Stimulated activated CD4-positive, alpha-beta T cell treated with anti-CD3 and anti-CD28 coated beads, Interleukin-12 subunit alpha, Interleukin-12 subunit beta, amount 100 ng/mL, for 24 hours (primary cell): ENCODE measurements around the gene KCNK16.

ENCODE experiments used
- DNase-seq, 2 experiments: peaks; one replicate each; pipeline ENCODE4 v3.0.0-alpha.2; 2020; ENCODE audit warnings: low read depth in 2 of 2

The KCNK16 gene

GRCh38 chr6:39276379-39276995, 46.0 kb downstream of the KCNK16 start:
- DNase-seq, result no peak

- no peak for DNase-seq
Measured at GRCh38 chr6:39274903-39275302, 47.6 kb downstream of the KCNK16 start.

GRCh38 chr6:39274471-39274870, 48.0 kb downstream of the KCNK16 start:
- DNase-seq, result no peak

- no peak for DNase-seq
Measured at GRCh38 chr6:39273406-39273821, 49.1 kb downstream of the KCNK16 start.

GRCh38 chr6:39269961-39270360, 52.5 kb downstream of the KCNK16 start:
- DNase-seq, result no peak

GRCh38 chr6:39268721-39269120, 53.8 kb downstream of the KCNK16 start:
- DNase-seq, result no peak

- DNase-seq, result no peak
Measured at GRCh38 chr6:39268171-39268570, 54.3 kb downstream of the KCNK16 start.

GRCh38 chr6:39266782-39267355, 55.6 kb downstream of the KCNK16 start:
- no peak for DNase-seq

GRCh38 chr6:39266375-39266774, 56.1 kb downstream of the KCNK16 start:
- DNase-seq, result no peak
